ENCODE results near the gene CHST12.

CHST12 gene

GRCh38 chr7:2431260-2431867, 28.0 kb downstream of the CHST12 start:
- TF ChIP-seq POLR2A (IDR thresholded peaks at IDR 0.05; ENCODE audit: low read depth, low read length) (no peak), POU2F2 (IDR thresholded peaks at IDR 0.05; ENCODE audit: low read depth, low read length) (no peak), PAX5 (IDR thresholded peaks at IDR 0.05; ENCODE audit: insufficient read depth, low read length, severe bottlenecking) (no peak), TAF1 (IDR thresholded peaks at IDR 0.05; ENCODE audit: low read depth, low read length) (no peak), SPI1 (IDR thresholded peaks at IDR 0.05; ENCODE audit: low read depth, low read length) (no peak), POLR2AphosphoS5 (IDR thresholded peaks at IDR 0.05; ENCODE audit: low read depth, low read length) (no peak)
- DNase-seq (ENCODE audit: insufficient read length, low spot score) (no peak), FAIRE-seq (peak; percentile 52)

- DNase-seq (ENCODE audit: insufficient read length, low spot score) (no peak), FAIRE-seq (no peak)
- no peak for TF ChIP-seq POLR2A (IDR thresholded peaks at IDR 0.05; ENCODE audit: low read depth, low read length)
- TF ChIP-seq PAX5 (IDR thresholded peaks at IDR 0.05; ENCODE audit: insufficient read depth, low read length, severe bottlenecking) = no peak
- TF ChIP-seq TAF1 (IDR thresholded peaks at IDR 0.05; ENCODE audit: low read depth, low read length) = no peak
- TF ChIP-seq POU2F2 (IDR thresholded peaks at IDR 0.05; ENCODE audit: low read depth, low read length) = no peak
- TF ChIP-seq POLR2AphosphoS5 (IDR thresholded peaks at IDR 0.05; ENCODE audit: low read depth, low read length) = no peak
- no peak for TF ChIP-seq SPI1 (IDR thresholded peaks at IDR 0.05; ENCODE audit: low read depth, low read length)
Measured at GRCh38 chr7:2432910-2433712, 29.7 kb downstream of the CHST12 start.

- no peak for DNase-seq (ENCODE audit: insufficient read length, low spot score)
- no peak for TF ChIP-seq POLR2AphosphoS5 (IDR thresholded peaks at IDR 0.05; ENCODE audit: low read depth, low read length)
- no peak for TF ChIP-seq POU2F2 (IDR thresholded peaks at IDR 0.05; ENCODE audit: low read depth, low read length)
- TF ChIP-seq SPI1 (IDR thresholded peaks at IDR 0.05; ENCODE audit: low read depth, low read length) = no peak
- no peak for TF ChIP-seq POLR2A (IDR thresholded peaks at IDR 0.05; ENCODE audit: low read depth, low read length)
- TF ChIP-seq TAF1 (IDR thresholded peaks at IDR 0.05; ENCODE audit: low read depth, low read length) = no peak
- no peak for TF ChIP-seq PAX5 (IDR thresholded peaks at IDR 0.05; ENCODE audit: insufficient read depth, low read length, severe bottlenecking)
- no peak for FAIRE-seq
Measured at GRCh38 chr7:2433713-2434550, 30.5 kb downstream of the CHST12 start.

GRCh38 chr7:2435146-2435545, 31.7 kb downstream of the CHST12 start:
- TF ChIP-seq POU2F2 (IDR thresholded peaks at IDR 0.05; ENCODE audit: low read depth, low read length) (no peak), POLR2AphosphoS5 (IDR thresholded peaks at IDR 0.05; ENCODE audit: low read depth, low read length) (no peak), SPI1 (IDR thresholded peaks at IDR 0.05; ENCODE audit: low read depth, low read length) (no peak), TAF1 (IDR thresholded peaks at IDR 0.05; ENCODE audit: low read depth, low read length) (no peak), PAX5 (IDR thresholded peaks at IDR 0.05; ENCODE audit: insufficient read depth, low read length, severe bottlenecking) (no peak), POLR2A (IDR thresholded peaks at IDR 0.05; ENCODE audit: low read depth, low read length) (no peak)
- FAIRE-seq (no peak), DNase-seq (ENCODE audit: insufficient read length, low spot score) (no peak)

GRCh38 chr7:2436341-2437104, 33.1 kb downstream of the CHST12 start:
- TF ChIP-seq POLR2A (IDR thresholded peaks at IDR 0.05; ENCODE audit: low read depth, low read length) (no peak), POU2F2 (IDR thresholded peaks at IDR 0.05; ENCODE audit: low read depth, low read length) (no peak)
- FAIRE-seq = no peak
- DNase-seq (ENCODE audit: insufficient read length, low spot score) = no peak

- TF ChIP-seq POLR2AphosphoS5 (IDR thresholded peaks at IDR 0.05; ENCODE audit: low read depth, low read length) (no peak), TAF1 (IDR thresholded peaks at IDR 0.05; ENCODE audit: low read depth, low read length) (no peak), SPI1 (IDR thresholded peaks at IDR 0.05; ENCODE audit: low read depth, low read length) (no peak), POLR2A (IDR thresholded peaks at IDR 0.05; ENCODE audit: low read depth, low read length) (no peak), PAX5 (IDR thresholded peaks at IDR 0.05; ENCODE audit: insufficient read depth, low read length, severe bottlenecking) (no peak), POU2F2 (IDR thresholded peaks at IDR 0.05; ENCODE audit: low read depth, low read length) (no peak)
- FAIRE-seq = no peak
- no peak for DNase-seq (ENCODE audit: insufficient read length, low spot score)
Measured at GRCh38 chr7:2437136-2437535, 33.7 kb downstream of the CHST12 start.

GRCh38 chr7:2437537-2438148, 34.2 kb downstream of the CHST12 start:
- no peak for FAIRE-seq
- no peak for TF ChIP-seq POLR2AphosphoS5 (IDR thresholded peaks at IDR 0.05; ENCODE audit: low read depth, low read length)
- TF ChIP-seq TAF1 (IDR thresholded peaks at IDR 0.05; ENCODE audit: low read depth, low read length) = no peak
- no peak for TF ChIP-seq SPI1 (IDR thresholded peaks at IDR 0.05; ENCODE audit: low read depth, low read length)
- no peak for TF ChIP-seq PAX5 (IDR thresholded peaks at IDR 0.05; ENCODE audit: insufficient read depth, low read length, severe bottlenecking)
- no peak for TF ChIP-seq POU2F2 (IDR thresholded peaks at IDR 0.05; ENCODE audit: low read depth, low read length)
- no peak for TF ChIP-seq POLR2A (IDR thresholded peaks at IDR 0.05; ENCODE audit: low read depth, low read length)
- no peak for DNase-seq (ENCODE audit: insufficient read length, low spot score)

GRCh38 chr7:2438186-2438585, 34.8 kb downstream of the CHST12 start:
- DNase-seq (ENCODE audit: insufficient read length, low spot score) (no peak), FAIRE-seq (no peak)
- TF ChIP-seq POU2F2 (IDR thresholded peaks at IDR 0.05; ENCODE audit: low read depth, low read length) (no peak), POLR2AphosphoS5 (IDR thresholded peaks at IDR 0.05; ENCODE audit: low read depth, low read length) (no peak), SPI1 (IDR thresholded peaks at IDR 0.05; ENCODE audit: low read depth, low read length) (no peak), PAX5 (IDR thresholded peaks at IDR 0.05; ENCODE audit: insufficient read depth, low read length, severe bottlenecking) (no peak), TAF1 (IDR thresholded peaks at IDR 0.05; ENCODE audit: low read depth, low read length) (no peak), POLR2A (IDR thresholded peaks at IDR 0.05; ENCODE audit: low read depth, low read length) (no peak)
